ENCODE results near the gene SLC35F5.
"Not testable (repeated sequence)": the region's sequence is repeated elsewhere in the genome, so short reads cannot be mapped to it uniquely, and the experiment has no call there.

The SLC35F5 gene

GRCh38 chr2:113755835-113756354 is 547 bp downstream of the SLC35F5 start:
- peak; percentile 13 for DNase-seq (ENCODE audit: low read depth)

GRCh38 chr2:113755035-113755834 is 1.2 kb downstream of the SLC35F5 start:
- DNase-seq (ENCODE audit: low read depth): no peak

- no peak for DNase-seq (ENCODE audit: low read depth)
Observed at GRCh38 chr2:113754160-113754559, 2.3 kb downstream of the SLC35F5 start.

- DNase-seq (ENCODE audit: low read depth): no peak
Observed at GRCh38 chr2:113750385-113750784, 6.1 kb downstream of the SLC35F5 start.

GRCh38 chr2:113741091-113741490 is 15.4 kb downstream of the SLC35F5 start:
- DNase-seq (ENCODE audit: low read depth): no peak

GRCh38 chr2:113739849-113740248 is 16.6 kb downstream of the SLC35F5 start:
- DNase-seq (ENCODE audit: low read depth): no peak

GRCh38 chr2:113734185-113734584 is 22.3 kb downstream of the SLC35F5 start:
- DNase-seq (ENCODE audit: low read depth): no peak

GRCh38 chr2:113724010-113724409 is 32.4 kb downstream of the SLC35F5 start:
- DNase-seq (ENCODE audit: low read depth): no peak

- DNase-seq (ENCODE audit: low read depth): no peak
Observed at GRCh38 chr2:113723411-113723810, 33.0 kb downstream of the SLC35F5 start.

- DNase-seq (ENCODE audit: low read depth): no peak
Observed at GRCh38 chr2:113720167-113720566, 36.3 kb downstream of the SLC35F5 start.

GRCh38 chr2:113716291-113716690 is 40.2 kb downstream of the SLC35F5 start:
- no peak for DNase-seq (ENCODE audit: low read depth)

GRCh38 chr2:113712941-113713340 is 43.5 kb downstream of the SLC35F5 start:
- DNase-seq (ENCODE audit: low read depth): no peak

- no peak for DNase-seq (ENCODE audit: low read depth)
Observed at GRCh38 chr2:113711851-113712250, 44.6 kb downstream of the SLC35F5 start.

GRCh38 chr2:113709022-113709421 is 47.4 kb downstream of the SLC35F5 start:
- no peak for DNase-seq (ENCODE audit: low read depth)

- DNase-seq (ENCODE audit: low read depth): no peak
Observed at GRCh38 chr2:113707106-113707505, 49.3 kb downstream of the SLC35F5 start.

GRCh38 chr2:113705982-113706523 is 50.4 kb downstream of the SLC35F5 start:
- DNase-seq (ENCODE audit: low read depth): no peak

- DNase-seq (ENCODE audit: low read depth): not testable (repeated sequence)
Observed at GRCh38 chr2:113704300-113704993, 52.0 kb downstream of the SLC35F5 start.

GRCh38 chr2:113703386-113704299 is 52.8 kb downstream of the SLC35F5 start:
- no peak for DNase-seq (ENCODE audit: low read depth)

GRCh38 chr2:113700186-113700841 is 56.1 kb downstream of the SLC35F5 start:
- no peak for DNase-seq (ENCODE audit: low read depth)

GRCh38 chr2:113698892-113699447 is 57.5 kb downstream of the SLC35F5 start:
- DNase-seq (ENCODE audit: low read depth): no peak

- DNase-seq (ENCODE audit: low read depth): not testable (repeated sequence)
Observed at GRCh38 chr2:113698251-113698650, 58.2 kb downstream of the SLC35F5 start.

All from activated T-helper 1 cell treated with Interleukin-2 at 50 U/mL for 16 hours (primary cell).